HFF-Myc (cell line): ENCODE results near the gene HECTD2.
"Not testable (repeated sequence)": the region's sequence is repeated elsewhere in the genome, so short reads cannot be mapped to it uniquely, and the experiment has no call there.

Experiments used
- DNase-seq: peaks from one replicate; pipeline ENCODE4 v3.0.0-alpha.2; 2011; ENCODE audit warnings: low read depth; ENCODE audit errors: extremely low read depth
- H3K4me3 ChIP-seq: replicated peaks from 2 replicates; pipeline ENCODE4 v1.5.1; 2011; ENCODE audit warnings: low read depth, mild to moderate bottlenecking, control low read depth, low read length
- CTCF ChIP-seq: IDR thresholded peaks from 2 replicates; pipeline ENCODE4 v1.5.1; 2012; ENCODE audit warnings: mild to moderate bottlenecking, low read depth, low read length, control low read depth; ENCODE audit errors: missing control alignments

Gene HECTD2

DNA sequence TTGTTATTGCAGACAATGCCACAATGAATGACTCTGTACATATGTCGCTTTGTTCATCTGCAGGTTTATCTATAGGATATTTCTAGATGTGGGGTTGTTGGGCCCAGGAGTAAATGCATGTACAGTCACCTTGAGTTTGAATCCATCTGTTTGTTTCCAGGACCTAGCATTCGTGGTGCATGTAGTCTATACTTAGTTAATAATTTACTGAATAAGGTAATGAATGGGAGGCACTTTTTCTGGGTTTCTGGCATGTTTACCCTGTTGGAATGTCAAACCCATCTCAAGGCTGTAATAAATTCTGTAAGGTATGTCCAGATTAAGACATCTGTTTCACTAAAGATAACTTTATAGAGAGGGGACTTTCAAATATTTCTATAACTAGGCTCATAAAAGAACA lies 23.5 kb downstream of the HECTD2 start:
- no peak overlapping the region for H3K4me3 ChIP-seq
- no peak for TF ChIP-seq CTCF
- no peak for DNase-seq

- DNase-seq: no peak
- TF ChIP-seq CTCF: no peak
- H3K4me3 ChIP-seq: no peak overlapping the region
Measured at GRCh38 chr10:91434041-91434440, 23.9 kb downstream of the HECTD2 start.

DNA sequence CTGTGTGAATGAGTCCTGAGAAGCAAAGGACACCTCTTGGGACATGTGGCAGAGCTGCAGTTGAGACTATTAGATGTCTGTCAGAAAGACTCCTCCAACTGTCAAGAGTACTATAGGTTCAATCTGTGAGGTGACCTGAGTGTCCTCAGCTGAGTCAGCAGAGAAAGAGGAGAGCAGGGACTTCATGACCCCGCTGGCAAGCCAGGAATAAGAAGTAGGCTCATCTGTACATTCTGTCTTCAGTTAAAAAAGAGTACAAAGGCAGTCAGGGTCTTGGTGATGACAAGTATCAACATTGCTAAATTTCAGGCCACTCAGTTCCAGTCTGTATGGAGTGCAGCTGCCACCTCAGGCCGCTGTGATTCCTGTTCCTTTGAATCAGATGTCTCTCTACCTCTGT lies 25.1 kb downstream of the HECTD2 start:
- H3K4me3 ChIP-seq: no peak overlapping the region
- no peak for DNase-seq
- TF ChIP-seq CTCF: no peak

DNA sequence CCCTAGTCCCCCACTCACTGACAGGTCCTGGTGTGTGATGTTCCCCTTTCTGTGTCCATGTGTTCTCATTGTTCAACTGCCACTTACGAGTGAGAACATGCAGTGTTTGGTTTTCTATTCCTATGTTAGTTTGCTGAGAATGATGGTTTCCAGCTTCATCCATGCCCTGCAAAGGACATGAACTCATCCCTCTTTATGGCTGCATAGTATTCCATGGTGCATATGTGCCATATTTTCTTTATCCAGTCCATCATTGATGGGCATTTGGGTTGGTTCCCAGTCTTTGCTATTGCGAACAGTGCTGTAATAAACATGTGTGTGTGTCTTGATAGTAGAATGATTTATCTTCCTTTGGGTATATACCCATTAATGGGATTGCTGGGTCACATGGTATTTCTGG lies 28.1 kb downstream of the HECTD2 start:
- DNase-seq, H3K4me3 ChIP-seq: not testable (repeated sequence)

- H3K4me3 ChIP-seq: no peak overlapping the region
- DNase-seq: no peak
- TF ChIP-seq CTCF: no peak
Measured at GRCh38 chr10:91444211-91445182, 34.4 kb downstream of the HECTD2 start.

DNA sequence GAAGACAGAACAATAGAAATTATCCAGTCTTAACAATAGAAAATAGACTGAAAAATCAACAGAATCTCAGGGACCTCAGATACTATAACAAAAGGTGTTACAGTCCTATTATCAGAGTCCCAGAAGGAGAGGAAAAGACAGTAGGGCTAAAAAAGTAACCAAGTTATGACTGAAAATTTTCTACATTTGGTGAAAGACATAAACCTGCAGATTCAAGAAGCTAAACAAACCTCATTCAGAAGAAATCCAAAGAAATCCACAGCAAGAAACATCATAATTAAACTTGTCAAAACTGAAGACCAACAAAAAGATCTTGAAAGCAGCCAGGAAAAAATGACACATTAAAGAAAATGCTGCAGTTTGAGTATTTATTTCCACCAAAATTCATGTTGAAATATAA lies 41.9 kb downstream of the HECTD2 start:
- no peak for DNase-seq
- TF ChIP-seq CTCF: no peak
- H3K4me3 ChIP-seq: no peak overlapping the region

GRCh38 chr10:91453535-91453934 lies 43.4 kb downstream of the HECTD2 start:
- TF ChIP-seq CTCF: no peak
- no peak for DNase-seq
- no peak overlapping the region for H3K4me3 ChIP-seq

GRCh38 chr10:91455135-91455534 lies 45.0 kb downstream of the HECTD2 start:
- not testable (repeated sequence) for H3K4me3 ChIP-seq, DNase-seq
